ENCODE measurements around the gene SH3BP4. TPM values are rescaled to one million over a fixed set of nuclear protein-coding genes. Genes with fewer than 3 reads are reported as not detected.

SH3BP4 gene
- total and polyA plus RNA-seq, 10 of the 15 experiments (the other 5 are each of a cell fraction or from before 2014, with no cell fraction given), result 0.03 to 0.36 TPM; not detected in 8

DNA sequence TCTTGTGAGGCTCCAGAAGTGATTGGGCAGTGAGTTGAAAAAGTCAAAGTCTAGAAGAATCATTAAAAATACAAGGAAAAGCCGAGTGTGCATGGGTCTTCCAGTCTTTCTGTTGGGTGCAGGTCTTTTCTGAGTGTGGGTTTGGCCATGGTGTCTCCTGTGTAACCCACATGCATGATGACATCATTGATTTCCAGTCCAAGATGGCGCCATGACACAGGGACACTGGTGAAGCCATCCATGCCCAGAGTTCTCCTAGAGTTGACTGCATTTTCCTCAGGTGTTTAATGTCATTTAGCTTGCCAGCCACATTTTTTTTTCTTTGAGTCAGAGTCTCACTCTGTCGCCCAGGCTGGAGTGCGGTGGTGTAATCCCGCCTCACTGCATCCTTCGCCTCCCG lies 35.9 kb downstream of the SH3BP4 start:
- intact Hi-C loops (cut with micrococcal nuclease; ENCODE audit: unreplicated experiment) (no loop called here), in situ Hi-C loops (cut with MboI) (no loop called here)
- SMC1A ChIA-PET (ENCODE audit: uncharacterized antibody, unreplicated experiment), result no interaction called here
- Histone ChIP-seq H3K27me3 (replicated peaks in 1 of 2; ENCODE audit: control insufficient read depth in 2 of 2, insufficient read depth in 2 of 2, low read length in 1 of 2) (no peaks in the 10 kb centered on the region), H3K9me3 (replicated peaks; ENCODE audit: control insufficient read depth, insufficient read depth, low read length) (no peaks in the 10 kb centered on the region; the same call in 2 of the 3 replicates), H3K36me3 (ENCODE audit: control insufficient read depth in 2 of 2, insufficient read depth in 2 of 2, low read length in 1 of 2) (no peaks in the 10 kb centered on the region), H2AFZ (ENCODE audit: control insufficient read depth, low read depth, low read length) (no peak overlapping the region), H3K4me2 (ENCODE audit: control insufficient read depth, insufficient read depth) (no peak overlapping the region), H3K4me1 (ENCODE audit: control insufficient read depth, insufficient read depth, low read length) (no peaks in the 10 kb centered on the region), H3K9ac (ENCODE audit: control insufficient read depth, insufficient read depth, low read length) (no peak overlapping the region), H3K4me3 (no peak overlapping the region), H3K79me2 (ENCODE audit: control insufficient read depth, insufficient read depth, low read length) (no peaks in the 10 kb centered on the region), H3K27ac (ENCODE audit: control insufficient read depth, insufficient read depth) (no peak overlapping the region), H4K20me1 (ENCODE audit: control insufficient read depth, insufficient read depth) (no peaks in the 10 kb centered on the region)
- DNase-seq (ENCODE audit: low read depth, low spot score) (no peak), FAIRE-seq (no peak), ATAC-seq (no peak)
- BruUV-seq (replicated peaks), result no TSS peak
- RAD21 ChIA-PET (ENCODE audit: unreplicated experiment), result no interaction called here
- WGBS (ENCODE audit: insufficient coverage, insufficient replicate concordance, low lambda C conversion rate, missing lambda C conversion rate), result 57% methylated on average over 7 of the region's 7 CpGs
- no peak for TF ChIP-seq MEF2B (IDR thresholded peaks at IDR 0.05; ENCODE audit: partially characterized antibody, poor library complexity, severe bottlenecking)
- no peak for TF ChIP-seq MXI1 (IDR thresholded peaks at IDR 0.05; ENCODE audit: low read depth, low read length)
- TF ChIP-seq STAT1 (conservative IDR thresholded peaks at IDR 0.05), result no peak
- TF ChIP-seq, protein P1, sequence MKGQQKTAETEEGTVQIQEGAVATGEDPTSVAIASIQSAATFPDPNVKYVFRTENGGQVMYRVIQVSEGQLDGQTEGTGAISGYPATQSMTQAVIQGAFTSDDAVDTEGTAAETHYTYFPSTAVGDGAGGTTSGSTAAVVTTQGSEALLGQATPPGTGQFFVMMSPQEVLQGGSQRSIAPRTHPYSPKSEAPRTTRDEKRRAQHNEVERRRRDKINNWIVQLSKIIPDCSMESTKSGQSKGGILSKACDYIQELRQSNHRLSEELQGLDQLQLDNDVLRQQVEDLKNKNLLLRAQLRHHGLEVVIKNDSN (IDR thresholded peaks at IDR 0.05; ENCODE audit: borderline replicate concordance, extremely low read length, insufficient read depth, low read depth, low read length), result no peak
- TF ChIP-seq ZNF217 (IDR thresholded peaks at IDR 0.05), result no peak
- TF ChIP-seq, protein P2, sequence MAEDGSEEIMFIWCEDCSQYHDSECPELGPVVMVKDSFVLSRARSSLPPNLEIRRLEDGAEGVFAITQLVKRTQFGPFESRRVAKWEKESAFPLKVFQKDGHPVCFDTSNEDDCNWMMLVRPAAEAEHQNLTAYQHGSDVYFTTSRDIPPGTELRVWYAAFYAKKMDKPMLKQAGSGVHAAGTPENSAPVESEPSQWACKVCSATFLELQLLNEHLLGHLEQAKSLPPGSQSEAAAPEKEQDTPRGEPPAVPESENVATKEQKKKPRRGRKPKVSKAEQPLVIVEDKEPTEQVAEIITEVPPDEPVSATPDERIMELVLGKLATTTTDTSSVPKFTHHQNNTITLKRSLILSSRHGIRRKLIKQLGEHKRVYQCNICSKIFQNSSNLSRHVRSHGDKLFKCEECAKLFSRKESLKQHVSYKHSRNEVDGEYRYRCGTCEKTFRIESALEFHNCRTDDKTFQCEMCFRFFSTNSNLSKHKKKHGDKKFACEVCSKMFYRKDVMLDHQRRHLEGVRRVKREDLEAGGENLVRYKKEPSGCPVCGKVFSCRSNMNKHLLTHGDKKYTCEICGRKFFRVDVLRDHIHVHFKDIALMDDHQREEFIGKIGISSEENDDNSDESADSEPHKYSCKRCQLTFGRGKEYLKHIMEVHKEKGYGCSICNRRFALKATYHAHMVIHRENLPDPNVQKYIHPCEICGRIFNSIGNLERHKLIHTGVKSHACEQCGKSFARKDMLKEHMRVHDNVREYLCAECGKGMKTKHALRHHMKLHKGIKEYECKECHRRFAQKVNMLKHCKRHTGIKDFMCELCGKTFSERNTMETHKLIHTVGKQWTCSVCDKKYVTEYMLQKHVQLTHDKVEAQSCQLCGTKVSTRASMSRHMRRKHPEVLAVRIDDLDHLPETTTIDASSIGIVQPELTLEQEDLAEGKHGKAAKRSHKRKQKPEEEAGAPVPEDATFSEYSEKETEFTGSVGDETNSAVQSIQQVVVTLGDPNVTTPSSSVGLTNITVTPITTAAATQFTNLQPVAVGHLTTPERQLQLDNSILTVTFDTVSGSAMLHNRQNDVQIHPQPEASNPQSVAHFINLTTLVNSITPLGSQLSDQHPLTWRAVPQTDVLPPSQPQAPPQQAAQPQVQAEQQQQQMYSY (CRISPR knock-in tag; IDR thresholded peaks at IDR 0.05), result no peak
- no peak for TF ChIP-seq SMAD1 (IDR thresholded peaks at IDR 0.05; ENCODE audit: low read depth, partially characterized antibody)
- TF ChIP-seq CHD4 (IDR thresholded peaks at IDR 0.05), result no peak
- TF ChIP-seq, protein P3, sequence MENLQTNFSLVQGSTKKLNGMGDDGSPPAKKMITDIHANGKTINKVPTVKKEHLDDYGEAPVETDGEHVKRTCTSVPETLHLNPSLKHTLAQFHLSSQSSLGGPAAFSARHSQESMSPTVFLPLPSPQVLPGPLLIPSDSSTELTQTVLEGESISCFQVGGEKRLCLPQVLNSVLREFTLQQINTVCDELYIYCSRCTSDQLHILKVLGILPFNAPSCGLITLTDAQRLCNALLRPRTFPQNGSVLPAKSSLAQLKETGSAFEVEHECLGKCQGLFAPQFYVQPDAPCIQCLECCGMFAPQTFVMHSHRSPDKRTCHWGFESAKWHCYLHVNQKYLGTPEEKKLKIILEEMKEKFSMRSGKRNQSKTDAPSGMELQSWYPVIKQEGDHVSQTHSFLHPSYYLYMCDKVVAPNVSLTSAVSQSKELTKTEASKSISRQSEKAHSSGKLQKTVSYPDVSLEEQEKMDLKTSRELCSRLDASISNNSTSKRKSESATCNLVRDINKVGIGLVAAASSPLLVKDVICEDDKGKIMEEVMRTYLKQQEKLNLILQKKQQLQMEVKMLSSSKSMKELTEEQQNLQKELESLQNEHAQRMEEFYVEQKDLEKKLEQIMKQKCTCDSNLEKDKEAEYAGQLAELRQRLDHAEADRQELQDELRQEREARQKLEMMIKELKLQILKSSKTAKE (IDR thresholded peaks at IDR 0.05; ENCODE audit: low read depth, poor library complexity, severe bottlenecking), result no peak
- CTCF ChIA-PET, result no interaction called here
- POLR2A ChIA-PET, result no interaction called here

Data from GM12878 (cell line).